ENCODE data around the gene ICE1. TPM values are rescaled to one million over a fixed set of nuclear protein-coding genes. Genes with fewer than 3 reads are reported as not detected.

ICE1 gene
- polyA plus RNA-seq, 1 donor (not counting 4 experiments of a cell fraction or from before 2014, with no cell fraction given): 18.4 TPM

DNA sequence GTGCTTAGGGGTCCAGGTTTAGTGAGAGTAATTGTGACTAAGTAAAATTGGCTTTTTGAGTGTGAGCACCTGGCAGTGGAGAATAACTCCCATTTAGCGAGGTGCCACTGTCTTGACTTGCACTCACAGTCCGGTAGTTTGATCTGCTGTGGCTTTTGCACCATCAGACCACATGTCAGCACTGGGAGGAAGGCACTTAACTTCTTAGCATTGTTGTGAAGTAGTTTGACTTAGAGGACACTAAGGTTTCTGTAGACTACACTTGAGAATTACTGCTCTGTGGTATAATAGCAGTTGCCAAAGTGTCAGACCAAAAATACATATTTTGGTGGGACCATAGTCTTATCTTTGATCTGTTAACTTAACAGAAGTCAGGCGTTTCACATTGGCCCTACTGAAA lies 63.6 kb downstream of the ICE1 start:
- no peak overlapping the region for H3K4me3 ChIP-seq (ENCODE audit: control insufficient read depth in 2 of 3, extremely low read depth in 1 of 3, insufficient read depth in 2 of 3, low read depth in 1 of 3, low read length in 3 of 3)
- no peaks in the 10 kb centered on the region for H4K20me1 ChIP-seq (ENCODE audit: control insufficient read depth, extremely low read depth, insufficient read depth, low read length)
- FAIRE-seq (no peak), DNase-seq (ENCODE audit: low read depth, low spot score) (no peak)
- H3K4me1 ChIP-seq (ENCODE audit: control insufficient read depth, extremely low read depth, insufficient read depth, low read length): no peaks in the 10 kb centered on the region
- H3K4me2 ChIP-seq (ENCODE audit: control insufficient read depth, extremely low read depth, insufficient read depth, low read depth, low read length): no peak overlapping the region
- peaks cover 8 to 16% of the 10 kb centered on the region in 2 experiments for H3K36me3 ChIP-seq (ENCODE audit: control insufficient read depth in 2 of 2, extremely low read depth in 1 of 2, insufficient read depth in 2 of 2, low read length in 2 of 2)
- no peak overlapping the region for H3K27ac ChIP-seq (ENCODE audit: control insufficient read depth, insufficient read depth, low read length)
- no peaks in the 10 kb centered on the region for H3K9me3 ChIP-seq (ENCODE audit: control insufficient read depth, low read depth, low read length)
- H3K27me3 ChIP-seq (ENCODE audit: control insufficient read depth, extremely low read depth, insufficient read depth, low read length): no peaks in the 10 kb centered on the region
- H3K9me1 ChIP-seq (ENCODE audit: control insufficient read depth, extremely low read depth, insufficient read depth, low read length): no peaks in the 10 kb centered on the region
- H3K79me2 ChIP-seq (ENCODE audit: control insufficient read depth, insufficient read depth, low read length): peaks cover 2% of the 10 kb centered on the region
- TF ChIP-seq, protein P1, sequence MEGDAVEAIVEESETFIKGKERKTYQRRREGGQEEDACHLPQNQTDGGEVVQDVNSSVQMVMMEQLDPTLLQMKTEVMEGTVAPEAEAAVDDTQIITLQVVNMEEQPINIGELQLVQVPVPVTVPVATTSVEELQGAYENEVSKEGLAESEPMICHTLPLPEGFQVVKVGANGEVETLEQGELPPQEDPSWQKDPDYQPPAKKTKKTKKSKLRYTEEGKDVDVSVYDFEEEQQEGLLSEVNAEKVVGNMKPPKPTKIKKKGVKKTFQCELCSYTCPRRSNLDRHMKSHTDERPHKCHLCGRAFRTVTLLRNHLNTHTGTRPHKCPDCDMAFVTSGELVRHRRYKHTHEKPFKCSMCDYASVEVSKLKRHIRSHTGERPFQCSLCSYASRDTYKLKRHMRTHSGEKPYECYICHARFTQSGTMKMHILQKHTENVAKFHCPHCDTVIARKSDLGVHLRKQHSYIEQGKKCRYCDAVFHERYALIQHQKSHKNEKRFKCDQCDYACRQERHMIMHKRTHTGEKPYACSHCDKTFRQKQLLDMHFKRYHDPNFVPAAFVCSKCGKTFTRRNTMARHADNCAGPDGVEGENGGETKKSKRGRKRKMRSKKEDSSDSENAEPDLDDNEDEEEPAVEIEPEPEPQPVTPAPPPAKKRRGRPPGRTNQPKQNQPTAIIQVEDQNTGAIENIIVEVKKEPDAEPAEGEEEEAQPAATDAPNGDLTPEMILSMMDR (optimal IDR thresholded peaks at IDR 0.05 in 1 of 3, IDR thresholded peaks at IDR 0.05 in 1 of 3, conservative IDR thresholded peaks at IDR 0.05 in 1 of 3; ENCODE audit: extremely low read depth in 1 of 3, insufficient read depth in 2 of 3, low read length in 3 of 3): no peak
- TF ChIP-seq EZH2 (IDR thresholded peaks at IDR 0.05; ENCODE audit: low read length): no peak
- no peak overlapping the region for H2AFZ ChIP-seq (ENCODE audit: control insufficient read depth, low read length)
- dilution Hi-C loops (cut with MboI; ENCODE audit: extremely low pct_ligation_motif_present, low sequenced_read_pairs): no loop called here
- H3K9ac ChIP-seq (ENCODE audit: control insufficient read depth, extremely low read depth, insufficient read depth, low read length): no peak overlapping the region

DNA sequence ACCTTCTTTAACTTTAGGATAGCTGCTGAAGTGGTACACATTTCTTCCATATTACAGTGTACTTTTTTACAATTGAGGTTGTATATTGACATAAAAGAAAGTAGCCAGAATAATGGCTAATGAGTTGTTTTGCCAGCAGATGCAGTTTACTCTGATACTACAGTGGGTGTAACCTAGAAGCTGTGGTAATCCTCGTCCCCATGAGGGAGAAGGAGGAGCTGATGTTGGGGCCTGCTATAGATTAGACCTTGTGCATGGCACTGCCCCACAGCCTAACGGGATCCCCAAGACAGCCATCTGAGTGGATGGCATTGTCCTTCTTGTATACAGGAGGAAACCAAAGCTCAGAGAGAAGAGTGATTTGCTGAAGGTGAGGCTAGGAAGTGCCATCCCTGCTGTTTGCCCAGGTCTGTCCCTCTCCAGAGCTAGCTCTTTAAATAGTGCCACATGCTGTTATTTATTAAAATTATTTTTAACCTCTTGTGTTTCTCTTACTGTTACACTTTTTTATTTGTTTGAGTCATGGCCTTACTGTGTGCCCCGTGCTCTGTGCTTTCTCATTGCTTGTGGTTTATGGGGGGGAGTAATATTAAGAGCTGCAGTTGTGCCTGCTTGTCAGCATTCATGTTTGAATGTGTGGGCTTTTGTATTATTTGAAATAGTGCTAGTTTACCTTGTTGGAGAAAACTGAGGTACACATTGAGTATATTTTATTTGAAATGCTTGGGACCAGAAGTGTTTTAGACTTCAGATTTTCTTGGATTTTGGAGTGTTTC lies 65.3 kb downstream of the ICE1 start:
- Histone ChIP-seq H3K27me3 (ENCODE audit: control insufficient read depth, extremely low read depth, insufficient read depth, low read length) (no peaks in the 10 kb centered on the region), H3K4me2 (ENCODE audit: control insufficient read depth, extremely low read depth, insufficient read depth, low read depth, low read length) (no peak overlapping the region), H3K9me3 (ENCODE audit: control insufficient read depth, low read depth, low read length) (no peaks in the 10 kb centered on the region), H3K36me3 (ENCODE audit: control insufficient read depth in 2 of 2, extremely low read depth in 1 of 2, insufficient read depth in 2 of 2, low read length in 2 of 2) (peaks cover 5 to 9% of the 10 kb centered on the region in 2 experiments), H3K4me1 (ENCODE audit: control insufficient read depth, extremely low read depth, insufficient read depth, low read length) (no peaks in the 10 kb centered on the region), H2AFZ (ENCODE audit: control insufficient read depth, low read length) (no peak overlapping the region), H3K9ac (ENCODE audit: control insufficient read depth, extremely low read depth, insufficient read depth, low read length) (no peak overlapping the region), H3K79me2 (ENCODE audit: control insufficient read depth, insufficient read depth, low read length) (no peaks in the 10 kb centered on the region), H3K9me1 (ENCODE audit: control insufficient read depth, extremely low read depth, insufficient read depth, low read length) (no peaks in the 10 kb centered on the region), H3K27ac (ENCODE audit: control insufficient read depth, insufficient read depth, low read length) (no peak overlapping the region), H3K4me3 (ENCODE audit: control insufficient read depth in 2 of 3, extremely low read depth in 1 of 3, insufficient read depth in 2 of 3, low read depth in 1 of 3, low read length in 3 of 3) (no peak overlapping the region), H4K20me1 (ENCODE audit: control insufficient read depth, extremely low read depth, insufficient read depth, low read length) (no peaks in the 10 kb centered on the region)
- TF ChIP-seq, protein P1 (optimal IDR thresholded peaks at IDR 0.05 in 1 of 3, IDR thresholded peaks at IDR 0.05 in 1 of 3, conservative IDR thresholded peaks at IDR 0.05 in 1 of 3; ENCODE audit: extremely low read depth in 1 of 3, insufficient read depth in 2 of 3, low read length in 3 of 3): no peak
- no peak for TF ChIP-seq EZH2 (IDR thresholded peaks at IDR 0.05; ENCODE audit: low read length)
- DNase-seq (ENCODE audit: low read depth, low spot score) (no peak), FAIRE-seq (no peak)
- dilution Hi-C loops (cut with MboI; ENCODE audit: extremely low pct_ligation_motif_present, low sequenced_read_pairs): no loop called here
